ENCODE data around the gene DHX30.

DNA sequence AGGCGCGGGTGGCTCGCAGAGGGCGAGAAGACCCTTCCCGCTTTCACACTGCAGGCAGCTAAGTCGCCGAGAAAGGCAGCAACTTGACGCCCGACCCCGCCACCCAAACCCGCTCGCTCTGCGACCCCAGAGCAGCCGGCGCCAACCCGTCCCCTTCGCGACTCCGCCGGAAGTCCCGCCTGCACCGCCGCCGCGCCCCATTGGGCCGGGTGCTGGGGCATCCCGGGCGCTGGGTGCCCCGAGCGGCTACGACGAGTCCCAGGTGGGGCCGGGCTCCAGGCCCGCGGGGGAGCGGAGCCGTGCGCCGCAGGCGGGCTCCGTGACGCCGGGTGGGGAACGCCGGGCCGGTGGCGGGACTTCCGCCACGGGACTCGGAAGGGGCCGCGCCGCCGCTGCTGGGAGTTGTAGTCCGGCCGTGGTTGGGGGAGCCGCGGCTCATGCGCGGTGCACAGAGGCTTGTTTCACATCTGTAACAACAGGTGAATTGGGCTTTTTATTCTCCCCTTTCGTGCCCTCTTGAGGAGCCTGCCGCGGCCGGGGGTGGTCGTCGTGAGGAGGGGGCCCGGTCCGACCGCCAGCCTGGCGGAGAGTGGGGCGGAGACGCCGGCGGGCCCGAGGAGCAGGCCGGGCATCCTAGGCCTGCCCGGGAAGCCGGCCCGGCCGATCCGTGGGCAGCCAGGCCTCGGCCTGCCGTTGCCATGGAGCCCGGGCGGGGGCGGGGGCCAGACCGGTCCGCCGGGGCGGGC is at the start of gene DHX30:
- TF ChIP-seq, protein P1, sequence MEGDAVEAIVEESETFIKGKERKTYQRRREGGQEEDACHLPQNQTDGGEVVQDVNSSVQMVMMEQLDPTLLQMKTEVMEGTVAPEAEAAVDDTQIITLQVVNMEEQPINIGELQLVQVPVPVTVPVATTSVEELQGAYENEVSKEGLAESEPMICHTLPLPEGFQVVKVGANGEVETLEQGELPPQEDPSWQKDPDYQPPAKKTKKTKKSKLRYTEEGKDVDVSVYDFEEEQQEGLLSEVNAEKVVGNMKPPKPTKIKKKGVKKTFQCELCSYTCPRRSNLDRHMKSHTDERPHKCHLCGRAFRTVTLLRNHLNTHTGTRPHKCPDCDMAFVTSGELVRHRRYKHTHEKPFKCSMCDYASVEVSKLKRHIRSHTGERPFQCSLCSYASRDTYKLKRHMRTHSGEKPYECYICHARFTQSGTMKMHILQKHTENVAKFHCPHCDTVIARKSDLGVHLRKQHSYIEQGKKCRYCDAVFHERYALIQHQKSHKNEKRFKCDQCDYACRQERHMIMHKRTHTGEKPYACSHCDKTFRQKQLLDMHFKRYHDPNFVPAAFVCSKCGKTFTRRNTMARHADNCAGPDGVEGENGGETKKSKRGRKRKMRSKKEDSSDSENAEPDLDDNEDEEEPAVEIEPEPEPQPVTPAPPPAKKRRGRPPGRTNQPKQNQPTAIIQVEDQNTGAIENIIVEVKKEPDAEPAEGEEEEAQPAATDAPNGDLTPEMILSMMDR (conservative IDR thresholded peaks at IDR 0.05): no peak
- peak; percentile 100 for TF ChIP-seq ZFX (IDR thresholded peaks at IDR 0.05)
